Measurements from ENCODE around the gene CCZ1.
A peak's percentile ranks its signal among the peaks of the same experiment; 100 is the strongest.
"Not testable (repeated sequence)": the region's sequence is repeated elsewhere in the genome, so short reads cannot be mapped to it uniquely, and the experiment has no call there.

Gene CCZ1

GRCh38 chr7:5898480-5899224 is at the start of gene CCZ1:
TSS of gene CCZ1 (plus strand) at chr7:5898733. CDS start at chr7:5898800, 67 bp downstream.
- DNase-seq: peak; percentile 78

GRCh38 chr7:5850944-5851343 is 47.6 kb upstream of the CCZ1 start:
- DNase-seq: no peak

DNA sequence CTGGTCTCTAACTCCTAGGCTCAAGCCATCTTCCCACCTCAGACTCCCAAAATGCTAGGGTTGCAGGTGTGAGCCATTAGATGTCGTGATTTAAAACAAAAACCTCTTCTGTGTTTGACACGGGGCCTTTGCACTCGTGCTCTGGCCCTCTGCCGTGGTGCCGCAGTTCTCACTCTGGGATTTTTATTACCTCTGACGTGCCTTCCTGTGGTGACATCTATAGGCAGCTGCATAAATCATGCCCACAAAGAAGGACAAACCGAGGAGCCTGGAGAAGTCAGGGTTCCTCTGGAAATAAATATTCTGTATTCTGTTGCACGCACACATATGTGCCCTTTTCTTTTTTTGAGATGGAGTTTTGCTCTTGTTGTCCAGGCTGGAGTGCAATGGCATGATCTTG is 43.8 kb upstream of the CCZ1 start:
- no peak for DNase-seq

GRCh38 chr7:5857041-5857575 is 41.4 kb upstream of the CCZ1 start:
- not testable (repeated sequence) for DNase-seq

GRCh38 chr7:5858494-5858893 is 40.0 kb upstream of the CCZ1 start:
- not testable (repeated sequence) for DNase-seq

- not testable (repeated sequence) for DNase-seq
Observed at GRCh38 chr7:5861281-5861680, 37.3 kb upstream of the CCZ1 start.

DNA sequence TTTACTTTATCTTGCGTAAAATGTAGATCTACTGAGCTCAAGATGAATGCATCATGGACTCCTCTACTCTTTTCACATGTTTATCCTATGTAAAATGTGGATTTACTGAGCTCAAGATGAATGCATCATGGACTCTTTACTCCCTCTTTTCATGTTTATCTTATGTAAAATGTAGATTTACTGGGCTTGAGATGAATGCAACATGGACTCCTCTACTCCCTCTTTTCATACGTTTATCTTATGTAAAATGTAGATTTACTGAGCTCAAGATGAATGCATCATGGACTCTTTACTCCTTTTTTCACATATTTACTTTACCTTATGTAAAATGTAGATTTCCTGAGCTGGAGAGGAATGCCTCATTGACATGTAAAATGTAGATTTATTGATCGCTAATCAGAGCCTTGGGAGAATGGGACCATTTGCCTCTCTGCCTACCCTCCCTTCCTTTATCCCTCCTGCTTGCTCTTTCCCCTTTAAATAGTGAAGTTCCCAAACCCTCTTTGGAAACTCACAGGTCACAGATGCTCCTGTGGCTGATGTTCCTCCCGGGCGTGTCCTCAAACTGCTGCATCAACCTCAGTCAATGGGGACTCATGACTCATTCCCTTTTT is 35.7 kb upstream of the CCZ1 start:
- DNase-seq: not testable (repeated sequence)

- DNase-seq: not testable (repeated sequence)
Observed at GRCh38 chr7:5865279-5865931, 33.1 kb upstream of the CCZ1 start.

DNA sequence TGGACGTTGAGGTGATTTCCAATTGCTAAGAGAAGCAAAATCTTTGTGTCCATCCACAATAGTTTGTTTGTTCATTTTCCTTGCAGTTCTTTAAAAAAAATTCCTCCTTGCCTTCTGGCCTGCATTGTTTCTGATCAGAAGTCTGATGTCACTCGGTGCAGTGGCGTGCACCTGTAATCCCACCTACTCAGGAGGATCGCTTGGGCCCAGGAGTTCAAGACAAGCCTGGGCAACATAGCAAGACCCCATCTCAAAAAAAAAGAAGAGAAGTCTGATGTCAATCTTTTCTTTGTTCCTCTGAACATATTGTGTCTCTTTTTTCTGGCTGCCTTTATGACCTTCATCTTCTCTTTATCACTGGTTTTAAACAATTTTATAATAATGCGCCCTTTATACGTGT is 31.5 kb upstream of the CCZ1 start:
- DNase-seq: no peak

DNA sequence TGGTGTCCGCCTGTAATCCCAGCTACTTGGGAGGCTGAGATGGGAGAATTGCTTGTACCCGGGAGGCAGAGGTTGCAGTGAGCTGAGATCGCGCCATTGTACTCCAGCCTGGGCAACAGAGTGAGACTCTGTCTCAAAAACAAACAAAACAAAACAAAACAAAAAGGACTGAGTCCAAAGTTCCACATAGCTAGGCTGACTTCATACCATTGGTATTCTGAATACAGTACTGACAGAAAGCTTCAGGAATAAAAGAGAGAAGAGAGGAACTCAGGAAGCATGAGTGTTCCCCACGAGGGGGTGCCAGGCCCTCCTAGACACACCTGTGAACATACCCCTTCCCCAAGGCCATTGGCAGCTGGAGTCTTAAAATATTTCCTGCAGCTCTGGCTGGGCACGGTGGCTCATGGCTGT is 29.6 kb upstream of the CCZ1 start:
- not testable (repeated sequence) for DNase-seq

DNA sequence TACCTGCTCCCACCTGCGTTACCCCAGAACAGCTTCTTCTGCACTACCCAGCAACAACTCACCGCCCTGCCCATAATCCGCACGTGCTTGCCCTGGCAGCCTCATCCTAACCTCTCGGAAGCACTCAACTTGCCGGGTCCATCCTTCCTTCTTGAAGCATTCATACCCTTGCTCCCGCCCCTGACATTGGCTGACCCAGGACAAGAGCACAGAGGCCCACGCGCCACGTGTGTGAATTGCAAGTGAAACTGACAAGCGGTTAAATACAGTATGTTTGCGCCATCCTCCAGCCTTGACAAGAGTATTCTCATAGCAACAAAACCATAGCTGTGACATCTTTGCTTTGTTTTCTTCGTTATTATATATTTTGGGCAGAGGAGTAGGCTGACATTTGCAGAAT is 28.8 kb upstream of the CCZ1 start:
- DNase-seq: no peak

- DNase-seq: no peak
Observed at GRCh38 chr7:5870311-5870710, 28.2 kb upstream of the CCZ1 start.

DNA sequence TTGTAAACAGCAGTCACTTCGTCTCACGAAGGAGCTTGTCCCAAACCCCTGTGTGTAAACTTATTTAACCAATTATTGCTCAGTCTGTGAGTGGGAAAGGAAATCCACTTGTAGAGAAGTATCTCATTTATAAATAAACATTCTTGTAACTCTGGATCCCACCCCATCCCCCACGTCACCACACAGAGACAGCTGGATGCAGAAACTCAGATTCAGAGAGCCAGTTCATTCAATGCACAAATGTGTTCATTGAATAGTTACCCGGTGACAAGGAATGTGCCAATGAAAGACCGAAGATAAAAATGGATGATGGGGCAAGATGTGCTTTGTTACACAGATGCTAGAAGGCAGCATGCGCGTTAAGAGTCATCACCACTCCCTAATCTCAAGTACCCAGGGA is 26.2 kb upstream of the CCZ1 start:
- no peak for DNase-seq

- not testable (repeated sequence) for DNase-seq
Observed at GRCh38 chr7:5879591-5879990, 18.9 kb upstream of the CCZ1 start.

DNA sequence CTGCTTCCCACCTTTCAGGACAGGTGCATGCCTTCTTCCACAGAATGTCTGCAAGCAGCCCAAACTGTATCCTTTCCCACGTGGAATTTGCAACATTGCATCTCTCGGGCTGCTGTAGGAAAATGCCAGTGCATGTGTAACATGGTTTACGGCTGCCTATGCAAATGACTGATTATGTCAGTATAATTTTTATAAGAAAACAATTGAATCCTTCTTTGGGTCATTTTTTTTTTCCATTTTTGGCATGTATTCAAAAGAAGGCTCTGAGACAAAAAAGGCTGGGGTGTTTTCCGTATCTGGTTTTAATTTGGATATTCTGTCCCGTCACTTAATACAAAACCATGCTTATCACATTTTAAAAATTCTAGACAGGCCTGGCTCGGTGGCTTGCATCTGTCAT is 18.4 kb upstream of the CCZ1 start:
- not testable (repeated sequence) for DNase-seq

GRCh38 chr7:5884431-5884830 is 14.1 kb upstream of the CCZ1 start:
- not testable (repeated sequence) for DNase-seq

- DNase-seq: not testable (repeated sequence)
Observed at GRCh38 chr7:5888021-5888420, 10.5 kb upstream of the CCZ1 start.

GRCh38 chr7:5890244-5890643 is 8.3 kb upstream of the CCZ1 start:
- DNase-seq: not testable (repeated sequence)

- no peak for DNase-seq
Observed at GRCh38 chr7:5892498-5892897, 6.0 kb upstream of the CCZ1 start.

- peak; percentile 4 for DNase-seq
Observed at GRCh38 chr7:5897369-5897919, 1.1 kb upstream of the CCZ1 start.

- DNase-seq: not testable (repeated sequence)
Observed at GRCh38 chr7:5903002-5903401, 4.5 kb downstream of the CCZ1 start.

GRCh38 chr7:5904726-5905125 is 6.2 kb downstream of the CCZ1 start:
- not testable (repeated sequence) for DNase-seq

- DNase-seq: not testable (repeated sequence)
Observed at GRCh38 chr7:5908835-5909234, 10.3 kb downstream of the CCZ1 start.

Measured in hematopoietic multipotent progenitor cell treated with erythropoietin and hydrocortisone succinate and interleukin-3 and kit ligand, for 6 days (in vitro differentiated cells).